ENCODE measurements around the gene PRKN.

DNA sequence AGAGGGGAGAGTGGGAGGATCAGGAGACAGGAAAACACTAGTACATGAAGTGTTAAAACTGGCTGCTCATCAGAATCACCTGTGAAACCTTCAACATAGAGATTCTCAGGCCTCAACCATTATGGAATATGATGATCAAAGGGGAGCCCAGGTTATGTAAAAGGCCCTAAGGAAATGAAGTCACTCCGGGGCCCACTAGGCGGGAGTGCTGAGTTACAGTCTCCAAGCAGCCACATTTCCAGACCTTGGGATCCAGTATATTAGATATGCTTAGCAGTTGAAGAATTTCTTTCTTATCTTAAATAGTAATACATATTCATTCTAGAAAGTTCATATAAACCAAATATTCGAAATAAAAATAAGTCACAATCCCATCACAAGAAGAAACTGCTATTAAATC is 476.3 kb downstream of the PRKN start:
- TF ChIP-seq POLR2AphosphoS5 (IDR thresholded peaks at IDR 0.05) (no peak), EZH2 (IDR thresholded peaks at IDR 0.05; ENCODE audit: borderline replicate concordance, insufficient read depth, low read length, poor library complexity, severe bottlenecking) (no peak), EP300 (conservative IDR thresholded peaks at IDR 0.05; ENCODE audit: poor library complexity, severe bottlenecking) (no peak), TAF1 (IDR thresholded peaks at IDR 0.05; ENCODE audit: low read depth) (no peak), RAD21 (conservative IDR thresholded peaks at IDR 0.05) (no peak), SMC3 (conservative IDR thresholded peaks at IDR 0.05; ENCODE audit: poor library complexity) (no peak), MXI1 (conservative IDR thresholded peaks at IDR 0.05; ENCODE audit: poor library complexity, severe bottlenecking) (no peak)
- TF ChIP-seq, protein P1, sequence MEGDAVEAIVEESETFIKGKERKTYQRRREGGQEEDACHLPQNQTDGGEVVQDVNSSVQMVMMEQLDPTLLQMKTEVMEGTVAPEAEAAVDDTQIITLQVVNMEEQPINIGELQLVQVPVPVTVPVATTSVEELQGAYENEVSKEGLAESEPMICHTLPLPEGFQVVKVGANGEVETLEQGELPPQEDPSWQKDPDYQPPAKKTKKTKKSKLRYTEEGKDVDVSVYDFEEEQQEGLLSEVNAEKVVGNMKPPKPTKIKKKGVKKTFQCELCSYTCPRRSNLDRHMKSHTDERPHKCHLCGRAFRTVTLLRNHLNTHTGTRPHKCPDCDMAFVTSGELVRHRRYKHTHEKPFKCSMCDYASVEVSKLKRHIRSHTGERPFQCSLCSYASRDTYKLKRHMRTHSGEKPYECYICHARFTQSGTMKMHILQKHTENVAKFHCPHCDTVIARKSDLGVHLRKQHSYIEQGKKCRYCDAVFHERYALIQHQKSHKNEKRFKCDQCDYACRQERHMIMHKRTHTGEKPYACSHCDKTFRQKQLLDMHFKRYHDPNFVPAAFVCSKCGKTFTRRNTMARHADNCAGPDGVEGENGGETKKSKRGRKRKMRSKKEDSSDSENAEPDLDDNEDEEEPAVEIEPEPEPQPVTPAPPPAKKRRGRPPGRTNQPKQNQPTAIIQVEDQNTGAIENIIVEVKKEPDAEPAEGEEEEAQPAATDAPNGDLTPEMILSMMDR (IDR thresholded peaks at IDR 0.05; ENCODE audit: poor library complexity, severe bottlenecking): no peak
- TF ChIP-seq, protein P2, sequence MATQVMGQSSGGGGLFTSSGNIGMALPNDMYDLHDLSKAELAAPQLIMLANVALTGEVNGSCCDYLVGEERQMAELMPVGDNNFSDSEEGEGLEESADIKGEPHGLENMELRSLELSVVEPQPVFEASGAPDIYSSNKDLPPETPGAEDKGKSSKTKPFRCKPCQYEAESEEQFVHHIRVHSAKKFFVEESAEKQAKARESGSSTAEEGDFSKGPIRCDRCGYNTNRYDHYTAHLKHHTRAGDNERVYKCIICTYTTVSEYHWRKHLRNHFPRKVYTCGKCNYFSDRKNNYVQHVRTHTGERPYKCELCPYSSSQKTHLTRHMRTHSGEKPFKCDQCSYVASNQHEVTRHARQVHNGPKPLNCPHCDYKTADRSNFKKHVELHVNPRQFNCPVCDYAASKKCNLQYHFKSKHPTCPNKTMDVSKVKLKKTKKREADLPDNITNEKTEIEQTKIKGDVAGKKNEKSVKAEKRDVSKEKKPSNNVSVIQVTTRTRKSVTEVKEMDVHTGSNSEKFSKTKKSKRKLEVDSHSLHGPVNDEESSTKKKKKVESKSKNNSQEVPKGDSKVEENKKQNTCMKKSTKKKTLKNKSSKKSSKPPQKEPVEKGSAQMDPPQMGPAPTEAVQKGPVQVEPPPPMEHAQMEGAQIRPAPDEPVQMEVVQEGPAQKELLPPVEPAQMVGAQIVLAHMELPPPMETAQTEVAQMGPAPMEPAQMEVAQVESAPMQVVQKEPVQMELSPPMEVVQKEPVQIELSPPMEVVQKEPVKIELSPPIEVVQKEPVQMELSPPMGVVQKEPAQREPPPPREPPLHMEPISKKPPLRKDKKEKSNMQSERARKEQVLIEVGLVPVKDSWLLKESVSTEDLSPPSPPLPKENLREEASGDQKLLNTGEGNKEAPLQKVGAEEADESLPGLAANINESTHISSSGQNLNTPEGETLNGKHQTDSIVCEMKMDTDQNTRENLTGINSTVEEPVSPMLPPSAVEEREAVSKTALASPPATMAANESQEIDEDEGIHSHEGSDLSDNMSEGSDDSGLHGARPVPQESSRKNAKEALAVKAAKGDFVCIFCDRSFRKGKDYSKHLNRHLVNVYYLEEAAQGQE (IDR thresholded peaks at IDR 0.05; ENCODE audit: borderline replicate concordance): no peak

Measured in neural cell (in vitro differentiated cells).